ENCODE data around the gene TENT5A. TPM values are rescaled to one million over a fixed set of nuclear protein-coding genes. Genes with fewer than 3 reads are reported as not detected.

TENT5A gene
- total RNA-seq, 3 donors from 2014 or later, result 26.3 to 30.4 (median 29.5) TPM

- intact Hi-C loops (cut with DNase I, micrococcal nuclease), result no loop called here
- no peak overlapping the region for H3K4me3 ChIP-seq
- no peaks in the 10 kb centered on the region for H3K4me1 ChIP-seq (ENCODE audit: low read depth)
- no peaks in the 10 kb centered on the region for H3K9me3 ChIP-seq
- no peak for ATAC-seq
- no peaks in the 10 kb centered on the region for H3K36me3 ChIP-seq (ENCODE audit: low read depth)
- TF ChIP-seq CTCF (IDR thresholded peaks at IDR 0.05), result no peak
- no peak for DNase-seq
Observed at GRCh38 chr6:81734081-81734480, 18.4 kb downstream of the TENT5A start.

- TF ChIP-seq CTCF (IDR thresholded peaks at IDR 0.05), result no peak
- intact Hi-C loops (cut with DNase I, micrococcal nuclease), result no loop called here
Observed at GRCh38 chr6:81731814-81732213, 20.7 kb downstream of the TENT5A start.

GRCh38 chr6:81727876-81728517 lies 24.5 kb downstream of the TENT5A start:
- no peak for TF ChIP-seq CTCF (IDR thresholded peaks at IDR 0.05)
- no peaks in the 10 kb centered on the region for H3K4me1 ChIP-seq (ENCODE audit: low read depth)
- ATAC-seq (no peak), DNase-seq (no peak)
- intact Hi-C loops (cut with DNase I, micrococcal nuclease), result no loop called here
- no peaks in the 10 kb centered on the region for H3K36me3 ChIP-seq (ENCODE audit: low read depth)
- no peaks in the 10 kb centered on the region for H3K9me3 ChIP-seq
- H3K4me3 ChIP-seq, result no peak overlapping the region

More at GRCh38 chr6:81731814-81732213, 20.7 kb downstream of the TENT5A start:
- no peak overlapping the region for H3K4me3 ChIP-seq
- DNase-seq (no peak), ATAC-seq (no peak)
- no peaks in the 10 kb centered on the region for H3K36me3 ChIP-seq (ENCODE audit: low read depth)
- no peaks in the 10 kb centered on the region for H3K4me1 ChIP-seq (ENCODE audit: low read depth)
- H3K9me3 ChIP-seq, result no peaks in the 10 kb centered on the region

DNA sequence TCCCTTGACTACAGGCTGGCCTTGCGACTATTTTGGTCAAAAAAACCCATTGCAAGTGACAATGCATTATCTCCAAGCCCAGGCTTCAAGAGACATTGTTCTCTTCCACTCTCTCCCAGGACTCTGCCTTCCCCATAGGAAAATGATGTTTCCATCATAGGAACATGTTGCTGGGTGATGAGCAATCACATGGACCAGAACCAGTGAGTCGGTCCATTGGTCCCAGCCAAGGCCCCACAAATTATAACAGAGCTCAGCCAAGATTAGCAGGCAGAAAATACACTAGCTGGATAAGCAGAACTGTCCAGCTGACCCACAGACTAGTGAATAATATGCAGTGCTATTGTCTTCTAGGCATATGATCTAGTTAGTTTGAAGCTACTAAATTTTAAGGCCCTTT lies 27.4 kb downstream of the TENT5A start:
- H3K4me3 ChIP-seq, result no peak overlapping the region
- no peaks in the 10 kb centered on the region for H3K4me1 ChIP-seq (ENCODE audit: low read depth)
- no peaks in the 10 kb centered on the region for H3K9me3 ChIP-seq
- intact Hi-C loops (cut with DNase I, micrococcal nuclease), result no loop called here
- no peak for ATAC-seq
- no peak for TF ChIP-seq CTCF (IDR thresholded peaks at IDR 0.05)
- no peaks in the 10 kb centered on the region for H3K36me3 ChIP-seq (ENCODE audit: low read depth)
- no peak for DNase-seq

GRCh38 chr6:81722506-81723223 lies 29.8 kb downstream of the TENT5A start:
- no peaks in the 10 kb centered on the region for H3K4me1 ChIP-seq (ENCODE audit: low read depth)
- no peak for TF ChIP-seq CTCF (IDR thresholded peaks at IDR 0.05)
- DNase-seq (no peak), ATAC-seq (no peak)
- no peaks in the 10 kb centered on the region for H3K9me3 ChIP-seq
- intact Hi-C loops (cut with DNase I, micrococcal nuclease), result no loop called here
- no peak overlapping the region for H3K4me3 ChIP-seq
- H3K36me3 ChIP-seq (ENCODE audit: low read depth), result no peaks in the 10 kb centered on the region

Data from mucosa of descending colon (tissue), 3 donors.